ENCODE results near the gene NXT1.

The NXT1 gene

GRCh38 chr20:23391707-23392310, 41.2 kb downstream of the NXT1 start:
- DNase-seq (ENCODE audit: low read depth in 2 of 2): no peak

GRCh38 chr20:23393996-23394775, 43.6 kb downstream of the NXT1 start:
- no peak for DNase-seq (ENCODE audit: low read depth in 2 of 2)

- DNase-seq (ENCODE audit: low read depth in 2 of 2): no peak
Observed at GRCh38 chr20:23396950-23397627, 46.5 kb downstream of the NXT1 start.

DNA sequence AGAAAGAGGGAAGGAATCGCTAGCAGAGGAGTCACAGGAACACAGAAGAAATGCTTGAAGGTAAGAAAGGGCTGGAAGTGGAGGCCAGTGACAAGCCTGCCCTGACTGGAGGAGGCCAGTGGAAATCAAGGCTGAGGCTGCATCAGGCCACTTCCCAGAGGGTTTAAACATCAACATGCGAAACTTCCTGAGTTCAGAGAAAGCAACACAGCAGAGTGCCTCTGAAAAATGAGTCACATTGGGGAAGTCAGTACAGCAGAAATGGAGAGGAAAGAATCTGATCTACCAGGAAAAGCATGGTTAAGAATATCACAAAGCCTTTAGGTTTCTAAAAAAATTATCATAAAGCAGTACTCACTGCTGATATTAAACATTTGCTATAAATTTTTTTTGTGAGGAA, 47.4 kb downstream of the NXT1 start:
- no peak for DNase-seq (ENCODE audit: low read depth in 2 of 2)

GRCh38 chr20:23399568-23400241, 49.1 kb downstream of the NXT1 start:
- DNase-seq (ENCODE audit: low read depth in 2 of 2): no peak

GRCh38 chr20:23401051-23401450, 50.5 kb downstream of the NXT1 start:
- DNase-seq (ENCODE audit: low read depth in 2 of 2): no peak

GRCh38 chr20:23403751-23404150, 53.2 kb downstream of the NXT1 start:
- DNase-seq (ENCODE audit: low read depth in 2 of 2): no peak

GRCh38 chr20:23404196-23404595, 53.6 kb downstream of the NXT1 start:
- DNase-seq (ENCODE audit: low read depth in 2 of 2): no peak
